ENCODE data around the gene SYT9.

SYT9 gene

DNA sequence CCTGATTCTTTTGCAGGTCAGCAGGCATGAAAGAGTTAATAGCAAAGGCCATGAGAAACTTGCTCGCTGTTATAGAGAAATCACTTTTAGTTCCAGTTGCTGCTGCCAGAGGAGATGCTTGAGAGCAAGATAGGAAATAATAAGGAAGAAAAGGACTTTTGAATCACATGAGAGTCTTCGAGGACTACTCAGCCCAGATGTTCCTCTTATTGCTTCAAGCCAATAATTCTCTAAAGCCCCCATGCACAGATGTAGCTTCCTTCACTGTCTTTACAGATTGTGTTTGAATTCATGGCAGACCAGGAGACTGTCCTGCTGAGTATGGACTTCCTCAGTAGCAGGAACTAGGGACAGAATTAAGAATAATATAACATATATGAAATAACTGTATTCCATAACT is 183.5 kb downstream of the SYT9 start:
- DNase-seq = no peak

DNA sequence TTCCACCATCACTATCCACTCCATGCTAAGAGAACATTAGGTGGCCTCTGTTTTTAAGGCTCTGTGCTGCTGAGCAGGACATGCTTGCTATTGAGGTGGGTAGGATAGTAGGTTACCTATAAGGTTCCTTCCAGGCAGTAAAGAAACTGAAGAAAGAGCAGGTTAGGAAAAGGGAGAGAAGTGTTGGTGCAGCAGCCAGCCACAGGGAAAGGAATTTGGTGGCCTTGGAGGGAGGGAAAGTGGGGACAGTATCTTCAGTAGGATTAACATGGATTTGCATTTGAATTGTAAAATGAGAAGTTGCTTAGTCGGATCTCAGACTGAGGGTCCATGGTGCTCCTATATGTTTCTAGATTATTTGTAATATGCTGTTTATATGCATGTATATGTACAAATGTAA is 184.4 kb downstream of the SYT9 start:
- DNase-seq = no peak

DNA sequence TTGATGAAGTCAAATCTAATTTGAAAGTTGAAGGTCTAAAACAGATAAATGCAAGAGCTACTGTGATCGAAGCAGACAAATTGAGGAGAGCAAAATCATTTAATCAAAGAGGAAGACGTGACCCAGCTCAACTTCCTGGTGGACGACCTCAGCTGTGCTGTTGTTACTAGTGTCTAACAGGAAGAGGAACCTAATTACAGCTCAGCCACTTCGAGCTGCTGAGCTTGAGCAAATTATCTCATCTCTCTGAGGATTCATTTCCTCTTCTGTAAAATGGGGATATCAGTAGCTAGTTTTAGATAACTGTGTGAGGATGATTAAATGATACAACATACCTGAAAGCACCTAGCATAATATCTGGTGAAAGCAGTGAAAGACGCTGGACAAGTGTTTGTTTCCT is 185.0 kb downstream of the SYT9 start:
- DNase-seq = no peak

DNA sequence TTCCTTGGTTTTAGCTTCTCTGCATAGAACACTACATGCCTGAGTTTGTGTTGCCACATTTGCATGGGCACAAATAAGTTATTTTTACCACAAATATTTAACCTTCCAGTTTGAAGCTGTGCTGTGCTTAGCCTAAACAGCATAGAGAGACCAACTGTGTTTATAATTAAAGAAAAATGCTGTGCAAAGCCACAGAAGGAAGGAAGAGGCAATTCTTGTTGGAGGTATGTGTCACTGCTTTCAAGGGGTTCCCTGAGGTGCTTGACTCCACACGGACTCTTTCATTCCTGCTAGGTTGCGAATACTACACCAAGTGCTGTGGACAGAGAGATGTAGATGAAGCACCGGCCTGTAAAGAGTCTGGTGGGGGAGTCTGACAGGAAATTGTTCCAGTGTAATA is 186.0 kb downstream of the SYT9 start:
- DNase-seq = no peak

DNA sequence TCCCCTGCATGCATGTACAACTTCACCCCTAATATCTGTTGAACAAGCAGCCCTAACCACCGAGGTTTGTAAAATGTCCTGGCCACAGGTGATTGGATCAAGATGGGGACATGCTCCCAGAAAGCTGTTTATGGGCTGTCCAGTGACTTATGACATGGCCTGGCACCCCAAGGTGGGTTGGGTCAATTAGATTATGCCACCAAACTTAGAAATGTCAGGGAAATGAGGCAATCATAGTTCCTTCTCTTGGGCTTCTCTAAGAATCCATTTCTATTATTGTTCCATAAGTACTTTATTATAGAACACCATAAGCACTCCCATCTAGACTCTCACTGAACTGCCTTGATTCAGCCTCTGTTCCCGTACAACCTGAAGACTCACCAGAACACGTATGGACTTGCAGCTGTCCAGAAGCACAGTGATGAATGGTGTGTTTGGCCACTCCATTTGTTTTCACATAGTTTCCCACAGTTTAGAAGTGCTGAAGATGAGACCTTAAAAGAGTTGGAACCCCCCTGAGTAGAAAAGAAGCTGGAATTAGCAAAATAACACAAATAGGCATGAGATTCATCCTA is 188.1 kb downstream of the SYT9 start:
- DNase-seq = no peak

DNA sequence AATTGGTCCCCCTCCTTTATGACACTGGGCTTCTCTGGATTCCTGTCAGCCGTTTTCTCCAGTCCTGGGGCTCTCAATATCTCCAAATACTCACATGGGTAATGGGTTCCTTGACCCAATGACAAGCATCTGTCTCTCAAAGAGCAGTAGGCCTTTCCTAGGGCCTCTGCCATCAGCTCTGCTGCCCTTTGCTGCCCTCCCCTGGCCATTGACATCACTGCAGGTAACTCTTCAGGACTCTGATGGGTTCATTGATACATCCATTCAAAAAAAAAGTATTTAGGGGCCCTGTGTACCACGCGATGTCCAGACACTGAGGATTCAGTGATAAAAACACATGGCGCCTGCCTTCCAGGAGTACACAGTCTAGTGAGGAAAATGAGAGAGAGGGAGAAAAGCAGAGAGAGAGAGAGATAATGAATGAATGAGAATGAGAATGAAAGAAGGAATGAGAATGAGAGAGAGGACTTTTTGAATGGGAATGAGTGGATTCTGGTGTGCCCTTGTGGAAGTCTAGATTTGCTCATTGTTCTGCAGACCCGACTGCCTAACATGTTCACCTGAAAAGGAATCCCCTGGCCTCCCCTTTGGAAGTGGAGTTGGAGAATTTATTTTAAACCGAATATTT is 191.0 kb downstream of the SYT9 start:
- peak; percentile 68 for DNase-seq

DNA sequence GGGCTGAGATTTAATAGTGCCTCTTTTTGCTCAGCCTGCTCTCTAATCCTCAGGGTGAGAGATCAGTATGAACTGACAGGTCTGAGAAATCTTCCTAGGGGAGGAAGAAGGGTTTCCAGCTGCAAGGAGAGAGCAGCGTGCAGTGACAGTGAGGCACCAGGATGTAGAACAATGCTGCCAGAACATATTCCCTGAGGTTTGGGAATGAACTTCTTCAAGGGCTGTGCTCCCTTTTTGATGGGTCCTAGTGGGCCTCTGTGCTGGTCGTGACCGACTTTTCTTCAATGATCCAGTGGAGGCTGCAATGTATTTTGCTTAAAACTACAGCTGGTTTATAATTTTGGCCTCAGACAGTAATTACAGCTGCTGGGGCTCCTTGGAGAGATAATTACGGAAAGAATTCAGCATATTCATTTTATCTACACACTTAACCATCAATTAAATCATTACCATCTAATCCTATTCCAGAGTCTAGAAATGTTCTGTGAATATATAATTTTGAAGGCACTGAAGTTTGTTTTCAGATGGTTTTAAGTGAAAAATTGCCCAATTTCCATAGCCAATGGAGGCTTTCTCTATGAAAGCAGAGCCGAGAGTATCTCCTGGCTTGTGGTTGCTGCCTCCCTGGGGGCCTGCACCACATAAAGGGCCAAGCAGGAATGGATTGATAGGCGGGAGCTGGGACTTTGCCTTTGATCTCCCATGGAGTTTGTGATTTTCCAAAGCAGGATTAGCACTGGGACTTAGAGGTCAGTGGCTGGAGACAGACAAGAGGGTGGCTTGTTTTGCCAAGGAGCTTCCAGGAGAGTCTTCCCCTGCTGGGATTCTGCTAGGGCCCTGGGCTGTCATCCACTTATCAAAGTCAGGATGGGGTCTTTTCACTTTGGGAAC is 192.6 kb downstream of the SYT9 start:
- no peak for DNase-seq

DNA sequence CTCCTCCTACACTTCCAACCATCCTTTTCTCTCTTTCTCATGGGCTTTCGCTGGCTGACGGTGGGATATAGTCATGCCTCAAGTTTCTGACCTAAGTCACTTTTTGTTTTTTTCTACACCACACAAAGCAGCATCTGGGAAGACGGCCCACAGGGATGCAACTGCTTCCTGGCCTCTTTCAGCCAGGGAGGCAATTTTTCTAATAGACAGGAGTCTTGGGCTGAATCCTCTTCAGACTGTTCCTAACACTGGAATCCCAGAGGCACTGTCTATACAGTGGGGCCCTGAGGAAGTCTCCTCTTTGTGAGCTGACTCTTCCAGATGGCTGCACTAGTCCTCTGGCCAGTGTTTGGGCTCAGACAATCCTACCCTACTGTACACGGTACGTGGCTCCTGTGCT is 193.9 kb downstream of the SYT9 start:
- no peak for DNase-seq

DNA sequence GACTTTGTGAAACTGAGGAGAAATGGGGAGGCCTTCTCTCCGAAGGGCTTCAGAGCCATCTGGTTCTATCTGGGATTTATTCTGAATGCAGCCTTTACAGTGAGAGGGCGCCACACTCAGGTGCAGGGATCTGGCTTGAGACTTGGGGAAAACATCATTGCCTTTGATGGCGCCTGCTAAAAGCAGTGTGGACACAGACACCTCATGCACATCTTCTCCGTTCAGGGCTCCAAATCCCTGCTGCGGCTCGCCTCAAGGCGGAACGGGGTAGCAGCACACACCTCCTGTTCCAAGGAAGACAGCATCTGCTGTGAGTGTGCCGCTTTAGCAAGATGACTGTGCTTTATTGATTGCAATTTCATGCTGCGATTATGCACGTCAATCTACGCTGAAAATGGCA is 196.5 kb downstream of the SYT9 start:
- DNase-seq = no peak

DNA sequence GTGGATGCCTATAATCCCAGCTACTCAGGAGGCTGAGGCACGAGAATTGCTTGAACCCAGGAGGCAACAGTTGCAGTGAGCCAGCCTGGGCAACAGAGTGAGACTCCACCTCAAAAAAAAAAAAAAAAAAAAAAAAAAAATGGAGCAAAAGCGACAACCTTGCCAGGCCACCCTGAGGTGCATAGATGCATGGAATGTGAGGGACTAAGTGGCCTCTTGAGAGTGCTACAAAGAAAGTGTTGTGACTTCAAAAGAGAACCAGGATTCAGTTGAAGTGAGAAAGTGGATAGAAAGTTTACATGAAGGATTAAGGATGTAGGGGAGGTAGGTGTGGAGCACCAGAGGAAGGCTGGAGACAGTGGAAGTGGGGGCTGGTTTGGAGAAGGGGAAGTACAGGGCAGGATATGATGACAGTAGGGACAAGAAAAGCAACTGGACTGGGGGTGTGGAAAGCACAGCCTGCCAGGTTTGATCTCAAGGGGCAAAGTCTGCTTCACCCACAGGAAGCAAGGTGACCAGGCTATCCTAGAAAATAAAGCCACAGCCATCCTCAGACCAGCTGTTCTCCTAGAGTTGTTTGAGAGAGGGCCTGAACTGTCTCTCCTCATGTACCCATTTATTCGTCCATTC is 197.6 kb downstream of the SYT9 start:
- DNase-seq = no peak

DNA sequence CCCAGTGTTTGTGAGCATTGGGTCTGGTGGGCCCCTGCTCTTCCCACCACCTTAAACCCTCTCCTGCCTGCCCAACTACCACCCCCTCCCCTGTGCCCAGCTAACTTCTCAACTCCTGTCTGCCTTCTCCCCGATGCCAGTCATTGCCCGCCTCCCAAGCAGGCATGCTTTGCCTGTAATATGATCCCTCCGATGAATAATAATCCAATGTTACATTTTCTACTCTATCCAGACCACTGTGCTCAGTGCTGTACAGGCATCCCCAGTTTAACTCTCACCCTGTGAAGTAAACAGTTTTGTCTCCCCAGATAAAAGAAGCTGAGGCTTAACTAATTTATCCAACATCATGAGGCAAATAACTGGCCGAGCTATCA is 198.1 kb downstream of the SYT9 start:
- DNase-seq = no peak

DNA sequence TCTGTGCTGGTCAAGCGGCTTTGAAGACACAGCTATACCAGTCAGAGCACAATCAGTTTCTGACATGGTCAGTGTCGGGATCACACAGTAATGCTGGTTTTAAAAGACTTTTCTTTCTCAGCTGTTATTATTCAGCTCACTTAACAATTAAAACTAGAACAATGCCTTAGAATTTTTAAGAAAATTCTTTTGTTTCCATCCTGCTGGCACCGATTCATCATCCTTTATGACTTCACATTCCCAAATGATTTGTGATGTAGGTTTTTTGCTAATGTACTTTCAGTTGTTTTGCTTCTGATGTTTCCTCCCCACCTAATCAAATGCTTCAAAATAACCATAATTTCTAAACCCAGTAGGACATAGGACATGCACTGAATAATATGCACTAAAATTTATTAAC is 199.1 kb downstream of the SYT9 start:
- no peak for DNase-seq

DNA sequence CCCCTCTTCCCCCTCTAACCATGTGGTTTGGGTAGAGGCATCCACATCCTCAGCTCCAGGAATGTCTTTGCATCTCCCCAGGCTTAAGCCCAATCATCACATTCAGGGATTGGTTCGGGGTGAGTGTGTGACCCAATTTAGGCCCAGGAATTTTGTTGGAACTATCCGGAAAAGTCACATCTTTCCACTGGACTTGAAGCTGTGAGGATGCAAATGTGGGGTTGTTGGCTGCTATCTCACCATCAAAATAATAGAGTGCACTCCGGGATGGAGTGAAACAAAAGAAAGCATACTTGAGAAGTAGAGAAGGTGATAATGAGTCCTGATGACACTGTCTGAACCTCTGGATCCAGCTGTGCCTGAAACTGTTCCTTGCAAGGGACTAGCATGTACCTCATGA is 199.8 kb downstream of the SYT9 start:
- DNase-seq = no peak

DNA sequence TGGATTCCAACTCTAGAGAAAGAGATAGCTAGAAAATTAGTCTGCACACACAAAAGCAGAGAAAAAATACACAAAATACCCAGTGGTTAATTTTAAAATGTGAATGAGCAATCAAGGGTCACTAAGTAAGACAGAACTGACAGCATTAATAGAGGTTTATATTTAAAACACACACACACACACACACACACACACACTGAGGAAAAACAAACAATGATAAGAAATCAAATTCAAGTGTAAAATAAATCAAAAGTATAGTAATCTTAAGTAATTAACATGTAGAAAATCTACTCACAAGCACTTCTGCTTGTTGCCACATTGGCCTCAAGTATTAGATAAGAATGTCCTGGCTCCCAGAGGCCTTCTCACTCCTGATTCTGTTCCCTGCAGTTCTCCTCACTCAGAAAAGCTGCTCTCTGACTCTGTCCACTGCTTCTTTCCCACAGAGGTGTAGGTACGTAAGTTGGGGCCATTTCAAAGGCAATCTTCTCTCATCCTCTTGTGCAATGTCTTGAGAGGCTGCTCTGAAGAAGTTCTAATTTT is 200.3 kb downstream of the SYT9 start:
- DNase-seq = no peak

DNA sequence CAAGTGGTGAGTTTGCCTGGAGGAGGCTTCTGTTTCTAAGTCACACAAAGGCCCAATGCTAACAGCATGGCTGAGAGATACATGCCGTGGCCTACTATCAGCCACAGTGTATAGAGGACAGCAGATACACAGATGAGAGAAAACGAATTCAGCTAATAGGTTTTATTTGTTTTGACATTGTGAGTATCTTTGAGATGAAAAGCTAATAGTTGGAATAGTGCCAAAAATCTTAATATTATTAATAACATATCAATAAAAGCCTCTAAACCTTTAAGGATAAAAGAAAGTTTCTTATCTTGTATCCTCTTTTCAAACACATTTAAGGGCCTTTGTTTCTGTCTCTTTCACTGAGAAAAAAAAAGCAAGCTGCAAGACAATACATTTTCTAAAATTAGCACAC is 203.2 kb downstream of the SYT9 start:
- DNase-seq = no peak

DNA sequence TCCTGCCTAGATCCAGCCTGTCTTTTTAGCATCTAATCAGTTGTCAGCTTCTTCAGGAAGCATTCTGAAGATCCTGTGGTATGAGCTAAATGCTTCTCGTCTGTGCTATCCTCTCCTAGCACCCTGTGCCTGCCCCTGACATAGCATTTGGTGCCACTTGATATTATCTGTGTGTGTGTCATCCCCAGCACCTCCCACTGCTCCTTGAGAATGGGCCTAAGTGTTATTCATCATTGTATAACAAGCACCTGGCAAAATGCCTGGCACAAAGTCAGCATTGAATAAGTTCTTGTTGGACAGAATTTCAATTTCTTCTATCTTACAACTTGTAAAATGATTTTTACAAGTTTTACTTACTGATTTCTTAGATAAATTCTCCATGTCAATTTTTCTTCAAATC is 205.5 kb downstream of the SYT9 start:
- DNase-seq = no peak

DNA sequence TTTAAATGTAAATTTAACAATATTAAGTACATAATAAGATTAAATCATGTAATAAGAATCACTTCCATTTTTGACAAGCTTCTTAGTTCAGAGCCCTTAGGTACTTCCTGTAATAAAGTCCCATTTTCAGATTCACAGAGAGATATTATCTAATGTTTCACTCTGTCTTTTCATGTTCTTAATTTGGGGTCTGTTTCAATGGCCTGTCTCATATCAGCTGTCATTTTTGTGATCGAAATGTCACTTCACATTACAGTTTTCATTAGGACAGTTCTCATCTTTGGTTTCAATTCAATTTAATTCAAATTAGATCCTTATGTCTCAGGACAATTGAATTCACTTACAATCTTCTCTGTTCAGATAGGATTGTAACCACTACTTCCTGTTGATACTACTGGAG is 211.0 kb downstream of the SYT9 start:
- no peak for DNase-seq

DNA sequence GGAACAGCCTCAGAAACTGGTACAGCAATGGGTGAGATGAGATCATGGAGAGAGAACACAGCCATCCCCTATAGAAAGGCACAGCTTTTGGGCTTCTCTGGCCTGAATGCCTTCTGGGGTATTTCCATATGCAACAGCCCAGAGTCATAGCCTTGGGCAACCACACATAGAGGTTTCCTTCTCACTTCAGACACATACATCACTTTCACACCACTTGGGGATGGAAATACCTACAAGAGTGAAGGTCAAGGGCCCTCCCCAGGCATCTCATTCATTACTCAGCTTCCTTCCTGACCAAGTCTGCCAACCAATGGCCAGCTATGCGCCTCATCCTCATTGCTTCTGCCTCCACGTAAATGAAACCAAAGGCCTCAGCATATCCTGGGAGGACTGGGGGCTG is 215.9 kb downstream of the SYT9 start:
- DNase-seq = no peak

DNA sequence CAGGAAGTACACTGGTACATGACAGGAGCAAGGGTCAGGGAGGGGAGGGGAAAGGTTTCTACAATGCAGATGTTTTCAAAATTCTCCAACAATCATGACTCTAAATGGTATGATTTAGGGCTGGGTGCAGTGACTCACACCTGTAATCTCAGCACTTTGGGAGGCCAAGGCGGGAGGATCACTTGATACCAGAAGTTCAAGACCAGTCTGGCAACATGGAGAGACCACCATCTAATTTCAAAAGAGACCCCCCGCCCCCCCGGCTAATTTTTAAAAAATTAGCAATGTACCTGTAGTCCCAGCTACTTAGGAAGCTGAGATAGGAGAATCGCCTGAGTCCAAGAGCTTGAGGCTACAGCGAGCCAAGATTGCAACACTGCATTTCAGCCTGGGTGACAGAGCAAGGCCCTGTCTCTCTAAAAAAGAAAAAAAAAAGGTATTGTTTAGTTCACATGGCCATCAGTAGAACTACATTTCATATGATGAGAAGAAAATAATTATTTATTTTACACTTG is 217.7 kb downstream of the SYT9 start:
- DNase-seq = no peak

DNA sequence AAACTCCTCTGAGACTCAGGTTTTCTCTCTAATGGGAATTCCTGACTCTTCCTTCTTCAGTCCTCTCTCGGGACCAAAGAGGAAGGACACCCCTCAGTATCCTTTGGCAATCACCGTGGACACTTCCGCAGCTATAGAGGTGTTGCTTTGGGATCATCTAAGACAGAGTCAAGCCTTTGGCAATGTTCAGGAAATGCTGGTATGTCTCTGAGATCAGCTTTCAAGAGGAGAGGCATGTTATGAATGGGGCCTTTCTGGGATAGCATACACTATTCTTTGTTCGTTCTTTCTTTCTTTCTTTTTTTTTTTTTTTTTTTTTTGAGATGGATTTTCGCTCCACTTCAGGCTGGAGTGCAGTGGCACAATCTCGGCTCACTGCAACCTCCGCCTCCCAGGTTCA is 219.4 kb downstream of the SYT9 start:
- no peak for DNase-seq

DNA sequence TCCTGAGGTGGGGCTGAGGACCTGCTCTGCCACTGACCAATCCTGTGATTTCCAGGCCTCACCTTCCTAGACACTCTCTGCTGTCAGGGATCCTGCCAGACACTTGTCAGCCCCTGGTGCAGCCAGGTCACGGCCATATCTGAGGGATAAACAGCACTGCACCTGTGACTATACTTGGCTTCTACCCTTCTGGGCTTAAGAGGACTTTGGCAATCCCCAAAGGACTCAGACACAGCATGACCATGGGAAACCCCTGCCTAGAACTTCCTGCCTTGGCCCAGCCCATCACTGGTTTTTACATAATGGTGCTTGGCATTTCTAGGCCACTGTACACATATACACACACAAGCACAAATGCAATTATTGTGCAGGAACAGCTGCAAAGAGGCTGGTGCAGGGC is 222.0 kb downstream of the SYT9 start:
- no peak for DNase-seq

DNA sequence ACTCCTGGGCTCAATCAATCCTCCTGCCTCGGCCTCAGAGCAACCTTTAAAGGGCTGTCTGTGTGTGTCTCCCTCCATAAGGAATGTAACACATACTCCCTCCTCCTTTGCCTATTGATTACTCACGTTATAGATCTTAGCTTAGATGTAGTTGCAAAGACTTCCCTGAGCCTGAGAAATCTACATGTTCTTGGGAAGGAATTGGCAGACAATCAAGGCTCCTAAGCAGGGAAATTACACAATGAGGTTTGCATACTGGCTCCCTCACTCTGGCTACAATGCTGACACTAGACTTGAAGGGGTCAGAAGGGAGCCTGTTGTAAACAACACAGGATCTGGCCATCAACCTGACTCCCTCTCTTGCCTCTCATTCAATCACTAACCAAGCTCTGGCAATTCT is 228.4 kb downstream of the SYT9 start:
- no peak for DNase-seq

DNA sequence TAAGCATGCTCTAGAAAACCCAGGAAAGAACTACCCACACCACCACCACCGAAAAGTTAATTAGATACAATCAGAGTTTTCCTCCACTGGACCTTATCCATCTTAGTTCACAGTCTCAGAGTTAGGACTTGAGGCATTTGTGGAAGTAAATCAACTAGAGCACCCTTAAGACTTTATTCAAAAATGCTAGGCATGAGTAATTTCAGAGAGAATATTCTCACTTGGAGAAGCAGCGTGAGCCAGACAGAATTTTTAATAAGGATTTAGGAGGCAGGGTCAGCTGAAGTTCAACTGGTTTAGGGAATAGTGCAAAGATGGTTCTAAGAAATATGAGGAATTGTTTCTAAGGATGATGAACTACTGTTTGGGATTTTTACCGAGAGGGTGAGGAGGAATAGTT is 232.4 kb downstream of the SYT9 start:
- DNase-seq = no peak

DNA sequence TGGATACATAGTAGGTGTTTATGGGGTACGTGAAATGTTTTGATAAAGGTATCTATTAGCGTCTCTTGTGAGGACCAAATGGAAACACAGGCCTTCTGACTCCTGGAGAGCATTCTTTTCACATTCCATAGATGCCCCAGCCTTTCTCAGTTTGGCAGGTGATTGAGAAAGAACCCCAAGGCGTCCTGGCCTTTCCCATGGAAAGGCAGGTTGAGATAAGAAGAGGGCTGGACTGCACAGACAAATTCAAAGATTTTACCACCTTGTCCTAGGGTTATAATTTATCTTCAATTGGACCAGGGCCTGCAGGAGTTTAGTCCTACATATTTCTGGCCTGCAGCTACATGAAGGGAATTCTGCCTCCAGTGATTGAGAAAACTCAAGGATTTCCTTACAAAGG is 232.9 kb downstream of the SYT9 start:
- DNase-seq = no peak

Measured in activated CD4-positive, alpha-beta T cell treated with anti-CD3 and anti-CD28 coated beads, Interleukin-2, amount 50 U/mL, for 1 hour (primary cell).